H1 (cell line): Measurements from ENCODE around the gene RAB14. TPM values are rescaled to one million over a fixed set of nuclear protein-coding genes. Genes with fewer than 3 reads are reported as not detected.

Experiments
- CTCF ChIA-PET: fragments of 300-600 bp; sonication (Branson Sonifier 250); formaldehyde crosslinking; loops from one replicate; lab custom pipeline; 2021; ENCODE audit not compliant: partially characterized antibody; lab: Charles Lee
- POLR2A ChIA-PET: fragments of 300-600 bp; sonication (Branson Sonifier 250); formaldehyde crosslinking; loops from one replicate; lab custom pipeline; 2021; ENCODE audit warnings: inconsistent platforms; ENCODE audit not compliant: partially characterized antibody; lab: Charles Lee
- DNase-seq, 2 experiments: peaks; one replicate each; pipeline versions ENCODE4 v3.0.0 to v3.0.0-alpha.2; 2010 to 2022; ENCODE audit warnings: low spot score in 2 of 2, low read depth in 1 of 2, mixed read lengths in 1 of 2
- FAIRE-seq: peaks from 2 replicates; lab custom pipeline; 2011; peaks lifted over from hg19 to GRCh38; lab: Jason Lieb, UNC
- H2AFZ ChIP-seq: 2 replicates; pipeline ENCODE4 v1.8.1; 2012; ENCODE audit warnings: low read length, inconsistent platforms
- H2AK5ac ChIP-seq: 2 replicates; pipeline ENCODE4 v1.6.1; 2013; ENCODE audit warnings: low read depth, low read length
- H2BK120ac ChIP-seq: replicated peaks from 2 replicates; pipeline ENCODE3; 2013; ENCODE audit warnings: low read depth, low read length, inconsistent platforms
- H2BK12ac ChIP-seq: 2 replicates; pipeline ENCODE4 v1.6.1; 2013; ENCODE audit warnings: low read depth, low read length
- H2BK15ac ChIP-seq: 2 replicates; pipeline ENCODE4 v1.6.1; 2013; ENCODE audit warnings: low read length
- H2BK20ac ChIP-seq: 2 replicates; pipeline ENCODE4 v1.6.1; 2013; ENCODE audit warnings: low read length
- H2BK5ac ChIP-seq: 2 replicates; pipeline ENCODE4 v1.6.1; 2013; ENCODE audit warnings: low read depth, low read length
- H3K14ac ChIP-seq: 2 replicates; pipeline ENCODE4 v1.6.1; 2013; ENCODE audit warnings: inconsistent platforms; ENCODE audit not compliant: insufficient read length
- H3K18ac ChIP-seq: 2 replicates; pipeline ENCODE4 v1.6.1; 2013; ENCODE audit warnings: low read length; ENCODE audit errors: extremely low read depth
- H3K23ac ChIP-seq: 2 replicates; pipeline ENCODE4 v1.6.1; 2013; ENCODE audit warnings: inconsistent platforms; ENCODE audit not compliant: insufficient read length
- H3K23me2 ChIP-seq: 2 replicates; pipeline ENCODE4 v1.6.1; 2013; ENCODE audit warnings: low read depth, low read length
- H3K27ac ChIP-seq: 2 replicates; pipeline ENCODE4 v1.6.1; 2011; ENCODE audit warnings: low read depth, low read length, inconsistent platforms
- H3K27me3 ChIP-seq, 4 experiments: replicated peaks in 1 of 4; 1 replicate in 1 of 4; 2 replicates in 3 of 4; pipeline versions ENCODE4 v1.6.1 to v1.8.1; 2011 to 2013; ENCODE audit warnings: low read length in 3 of 4, mild to moderate bottlenecking in 3 of 4, inconsistent platforms in 2 of 4, mixed read lengths in 2 of 4, moderate library complexity in 1 of 4; ENCODE audit not compliant: control insufficient read depth in 3 of 4, insufficient read depth in 3 of 4; ENCODE audit errors: extremely low read depth in 1 of 4
- H3K36me3 ChIP-seq, 4 experiments: 2 replicates each; pipeline versions ENCODE4 v1.6.1 to v1.8.1; 2011 to 2013; ENCODE audit warnings: mild to moderate bottlenecking in 4 of 4, low read length in 3 of 4, moderate library complexity in 2 of 4, control low read depth in 1 of 4, inconsistent platforms in 1 of 4; ENCODE audit not compliant: insufficient read depth in 4 of 4, control insufficient read depth in 2 of 4
- H3K4ac ChIP-seq: replicated peaks from 2 replicates; pipeline ENCODE3; 2013; ENCODE audit warnings: low read length, low read depth, mixed read lengths, inconsistent platforms; ENCODE audit not compliant: insufficient read length
- H3K4me1 ChIP-seq, 4 experiments: replicated peaks in 1 of 4; 1 replicate in 1 of 4; 2 replicates in 3 of 4; pipeline versions ENCODE4 v1.6.1 to v1.8.1; 2011 to 2013; ENCODE audit warnings: low read length in 3 of 4, inconsistent platforms in 2 of 4, mixed read lengths in 1 of 4; ENCODE audit not compliant: insufficient read depth in 4 of 4, control insufficient read depth in 3 of 4
- H3K4me2 ChIP-seq, 2 experiments: 2 replicates each; pipeline versions ENCODE4 v1.6.1 to v1.8.1; 2011 to 2013; ENCODE audit warnings: low read depth in 2 of 2, low read length in 2 of 2, control low read depth in 1 of 2, inconsistent platforms in 1 of 2, mild to moderate bottlenecking in 1 of 2; ENCODE audit not compliant: insufficient read depth in 1 of 2
- H3K4me3 ChIP-seq, 4 experiments: fragments of 200-600, 300-600 bp in 1 of 4; sonication (generic), shearing (Covaris generic), sonication (Bioruptor Twin) in 1 of 4; 2 replicates each; pipeline versions ENCODE4 v1.5.1 to v1.8.1; 2011 to 2016; ENCODE audit warnings: low read length in 4 of 4, low read depth in 3 of 4, control low read depth in 2 of 4, inconsistent platforms in 2 of 4, mild to moderate bottlenecking in 2 of 4, mixed read lengths in 1 of 4, moderate library complexity in 1 of 4; ENCODE audit not compliant: insufficient read depth in 2 of 4; ENCODE audit errors: extremely low read depth in 1 of 4
- H3K56ac ChIP-seq: replicated peaks from 2 replicates; pipeline ENCODE3; 2013; ENCODE audit warnings: low read depth, mild to moderate bottlenecking, mixed read lengths, low read length, inconsistent platforms; ENCODE audit not compliant: insufficient read length
- H3K79me1 ChIP-seq: 2 replicates; pipeline ENCODE4 v1.6.1; 2013; ENCODE audit warnings: low read depth, low read length, control low read depth
- H3K79me2 ChIP-seq, 2 experiments: 2 replicates each; pipeline versions ENCODE4 v1.6.1 to v1.8.1; 2012 to 2013; ENCODE audit warnings: low read length in 2 of 2, mild to moderate bottlenecking in 2 of 2, inconsistent platforms in 1 of 2; ENCODE audit not compliant: insufficient read depth in 2 of 2, control insufficient read depth in 1 of 2
- H3K9ac ChIP-seq, 4 experiments: replicated peaks in 1 of 4; 1 replicate in 1 of 4; 2 replicates in 3 of 4; pipeline versions ENCODE4 v1.6.1 to v1.8.1; 2011 to 2013; ENCODE audit warnings: low read depth in 3 of 4, low read length in 3 of 4, control low read depth in 2 of 4, mild to moderate bottlenecking in 2 of 4, moderate library complexity in 2 of 4, inconsistent platforms in 1 of 4; ENCODE audit errors: extremely low read depth in 1 of 4
- H3K9me3 ChIP-seq, 2 experiments: 2 replicates each; pipeline versions ENCODE4 v1.6.1 to v1.8.1; 2012 to 2013; ENCODE audit warnings: mild to moderate bottlenecking in 2 of 2, moderate library complexity in 2 of 2, control low read depth in 1 of 2, inconsistent platforms in 1 of 2, low read depth in 1 of 2, low read length in 1 of 2, mixed read lengths in 1 of 2; ENCODE audit not compliant: insufficient read depth in 2 of 2
- H4K20me1 ChIP-seq, 2 experiments: replicated peaks in 1 of 2; 2 replicates each; pipeline versions ENCODE3 to v1.8.1; 2011 to 2013; ENCODE audit warnings: inconsistent platforms in 2 of 2, low read length in 2 of 2, mild to moderate bottlenecking in 1 of 2; ENCODE audit not compliant: insufficient read depth in 2 of 2, control insufficient read depth in 1 of 2
- H4K5ac ChIP-seq: 2 replicates; pipeline ENCODE4 v1.6.1; 2013; ENCODE audit warnings: low read length, low read depth, mixed read lengths, inconsistent platforms; ENCODE audit not compliant: insufficient read length
- H4K8ac ChIP-seq: 2 replicates; pipeline ENCODE4 v1.8.0; 2013; ENCODE audit warnings: mild to moderate bottlenecking, moderate library complexity, low read length, inconsistent platforms; ENCODE audit not compliant: insufficient read depth; ENCODE audit errors: extremely low read depth
- H4K91ac ChIP-seq: replicated peaks from 2 replicates; pipeline ENCODE3; 2013; ENCODE audit warnings: low read length, mixed read lengths, inconsistent platforms; ENCODE audit not compliant: insufficient read length
- ATF3 ChIP-seq: IDR thresholded peaks from 2 replicates; pipeline ENCODE4 v1.6.1; 2011; ENCODE audit warnings: low read depth, mild to moderate bottlenecking, low read length; ENCODE audit not compliant: insufficient read depth
- BCL11A ChIP-seq, 2 experiments: IDR thresholded peaks; one replicate each; pipeline ENCODE4 v1.6.1; 2011; ENCODE audit warnings: low read depth in 2 of 2, low read length in 2 of 2, mild to moderate bottlenecking in 2 of 2
- BRCA1 ChIP-seq: IDR thresholded peaks from 2 replicates; pipeline ENCODE4 v1.6.1; 2012; ENCODE audit warnings: low read depth, low read length, improper control_type of control experiment
- FOSL1 ChIP-seq: IDR thresholded peaks from 2 replicates; pipeline ENCODE4 v1.6.1; 2011; ENCODE audit warnings: mild to moderate bottlenecking, low read depth, low read length, moderate library complexity; ENCODE audit not compliant: insufficient read depth
- HDAC6 ChIP-seq: IDR thresholded peaks from one replicate; pipeline ENCODE4 v1.7.1; 2012; ENCODE audit warnings: low read depth, mild to moderate bottlenecking, inconsistent platforms, low read length, moderate library complexity
- JUND ChIP-seq: IDR thresholded peaks from 2 replicates; pipeline ENCODE4 v1.6.1; 2011; ENCODE audit warnings: mild to moderate bottlenecking, improper control_type of control experiment, low read length
- KDM1A ChIP-seq: fragments of 200-600, 300-600 bp; sonication (generic); IDR thresholded peaks from 2 replicates; pipeline ENCODE4 v1.7.1; 2016; ENCODE audit warnings: mild to moderate bottlenecking, low read length, borderline replicate concordance
- RAD21 ChIP-seq, 2 experiments: IDR thresholded peaks in 1 of 2; conservative IDR thresholded peaks in 1 of 2; 2 replicates each; pipeline ENCODE4 v1.6.1; 2011; ENCODE audit warnings: low read depth in 2 of 2, low read length in 2 of 2, improper control_type of control experiment in 1 of 2, inconsistent platforms in 1 of 2, mild to moderate bottlenecking in 1 of 2, moderate library complexity in 1 of 2
- TAF7 ChIP-seq: optimal IDR thresholded peaks from 2 replicates; pipeline ENCODE3; 2011; ENCODE audit warnings: low read depth, mild to moderate bottlenecking, inconsistent platforms, low read length, moderate library complexity, borderline replicate concordance
- TBP ChIP-seq: IDR thresholded peaks from 2 replicates; pipeline ENCODE4 v1.6.1; 2011; ENCODE audit warnings: low read depth, low read length, improper control_type of control experiment
- TEAD4 ChIP-seq: IDR thresholded peaks from 2 replicates; pipeline ENCODE4 v1.6.1; 2012; ENCODE audit warnings: low read depth, low read length, inconsistent platforms, mixed read lengths
- WGBS, 2 experiments: shearing (Covaris generic) in 1 of 2; methylation state at CpG; one replicate each; pipeline versions ENCODE4 v1.1.6 to v1.1.7; 2013 to 2015; ENCODE audit warnings: low lambda C conversion rate in 2 of 2, mixed read lengths in 2 of 2, inconsistent platforms in 1 of 2, low coverage in 1 of 2, missing lambda C conversion rate in 1 of 2; ENCODE audit not compliant: insufficient replicate concordance in 2 of 2, insufficient coverage in 1 of 2, insufficient read length in 1 of 2; ENCODE audit errors: extremely low coverage in 1 of 2, missing lambda C conversion rate in 1 of 2; 5-methylcytosine and 5-hydroxymethylcytosine counted together
- polyA plus RNA-seq, 7 experiments: library from polyadenylated mRNA; depleted of rRNA in 3 of 7; stranded (reverse) in 5 of 7; unstranded in 2 of 7; fragments of >200 nt in 5 of 7; fragments of 200-250 nt in 2 of 7; gene quantifications; 1 replicate in 5 of 7; 2 replicates in 1 of 7; 4 replicates in 1 of 7; pipeline versions ENCODE4 v1.2.1 to v1.2.3, GENCODE V29; 2011 to 2013; ENCODE audit warnings: missing spikeins in 2 of 7, mixed read lengths in 2 of 7
- total RNA-seq: library from RNA; stranded (reverse); fragmentation: NEBNext Ultra II Directional; extraction: Animal tissue kit (Norgen Biotek cat#: 25700); gene quantifications from 2 replicates; pipeline ENCODE4 v1.2.1, GENCODE V29; 2021

Gene RAB14
- total and polyA plus RNA-seq, 2 of the 8 experiments (the other 6 are each of a cell fraction or from before 2014, with no cell fraction given): 9.1 to 44.8 TPM

GRCh38 chr9:121217609-121218292 is 16.1 kb upstream of the RAB14 start:
- no peak overlapping the region for H2BK15ac ChIP-seq
- H2BK20ac ChIP-seq: no peak overlapping the region
- H3K4ac ChIP-seq: no peak overlapping the region
- no peak overlapping the region for H2BK120ac ChIP-seq
- FAIRE-seq: no peak
- no peak overlapping the region for H2AFZ ChIP-seq
- no peak overlapping the region for H4K5ac ChIP-seq
- no peak overlapping the region for H3K9ac ChIP-seq
- TF ChIP-seq ATF3 (no peak), TBP (no peak), FOSL1 (no peak), TEAD4 (no peak), KDM1A (no peak), BCL11A (IDR thresholded peaks at IDR 0.05; ENCODE audit: low read depth in 2 of 2, low read length in 2 of 2) (no peak), HDAC6 (no peak), JUND (no peak), TAF7 (no peak), BRCA1 (no peak), RAD21 (IDR thresholded peaks at IDR 0.05 in 1 of 2, conservative IDR thresholded peaks at IDR 0.05 in 1 of 2; ENCODE audit: low read depth in 2 of 2, low read length in 2 of 2) (no peak)
- no peaks in the 10 kb centered on the region for H3K36me3 ChIP-seq
- no peak overlapping the region for H3K4me3 ChIP-seq
- H4K8ac ChIP-seq: no peak overlapping the region
- WGBS, 2 experiments: 93% methylated on average over 4 of the region's 4 CpGs; no CpG with 5 or more reads in 1 of the 2 experiments
- H3K27ac ChIP-seq: no peak overlapping the region
- no peak overlapping the region for H3K56ac ChIP-seq
- H4K20me1 ChIP-seq: no peaks in the 10 kb centered on the region
- no peak for DNase-seq
- ChIA-PET CTCF (interaction anchor here (0.6 to 3.0 kb wide), 6 partner anchors 54 to 462 kb away, joined by 3 to 17 read pairs (median 4); no protein-coding TSS in a partner anchor), POLR2A (no interaction called here)
- no peak overlapping the region for H3K18ac ChIP-seq
- H3K79me1 ChIP-seq: no peaks in the 10 kb centered on the region
- no peaks in the 10 kb centered on the region for H3K9me3 ChIP-seq
- no peaks in the 10 kb centered on the region; a peak in 2 of 7 replicates for H3K27me3 ChIP-seq
- H3K23me2 ChIP-seq: no peaks in the 10 kb centered on the region
- no peak overlapping the region for H3K4me2 ChIP-seq
- no peak overlapping the region for H2BK5ac ChIP-seq
- no peaks in the 10 kb centered on the region for H3K79me2 ChIP-seq
- no peak overlapping the region for H4K91ac ChIP-seq
- no peak overlapping the region for H2BK12ac ChIP-seq
- no peak overlapping the region for H2AK5ac ChIP-seq
- no peak overlapping the region for H3K14ac ChIP-seq
- H3K23ac ChIP-seq: no peak overlapping the region
- peaks cover 14 to 27% (median 16%) of the 10 kb centered on the region in 4 experiments for H3K4me1 ChIP-seq
